HG02610 (cell line): ENCODE measurements around the gene CUBN.
"Not testable (repeated sequence)": the region's sequence is repeated elsewhere in the genome, so short reads cannot be mapped to it uniquely, and the experiment has no call there.

ENCODE experiments used
- ATAC-seq: cut with Tn5 transposase; IDR thresholded peaks from one replicate; pipeline ENCODE4 v1.9.1; 2021; ENCODE audit warnings: mild to moderate bottlenecking, moderate library complexity; ENCODE audit not compliant: unreplicated experiment

The CUBN gene

DNA sequence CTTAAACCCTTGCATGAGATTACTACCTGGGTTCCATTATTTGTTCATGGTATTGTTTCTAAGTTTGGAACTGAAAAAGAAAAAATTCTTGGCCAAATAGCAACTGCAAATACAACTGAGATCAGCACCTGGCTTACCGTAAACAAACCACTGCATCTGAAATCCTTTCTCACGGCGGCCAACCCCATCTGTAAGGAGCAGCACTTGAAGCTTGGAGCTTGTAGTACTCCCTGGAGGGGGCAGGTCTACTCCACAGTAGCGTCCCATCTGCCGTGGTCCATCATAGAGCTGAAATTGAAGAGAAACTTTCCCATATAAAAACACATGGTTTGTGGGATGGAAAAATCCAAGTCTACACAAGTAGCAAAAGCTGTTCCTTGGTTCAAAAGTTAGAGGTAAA is 109.9 kb downstream of the CUBN start:
- ATAC-seq: no peak

DNA sequence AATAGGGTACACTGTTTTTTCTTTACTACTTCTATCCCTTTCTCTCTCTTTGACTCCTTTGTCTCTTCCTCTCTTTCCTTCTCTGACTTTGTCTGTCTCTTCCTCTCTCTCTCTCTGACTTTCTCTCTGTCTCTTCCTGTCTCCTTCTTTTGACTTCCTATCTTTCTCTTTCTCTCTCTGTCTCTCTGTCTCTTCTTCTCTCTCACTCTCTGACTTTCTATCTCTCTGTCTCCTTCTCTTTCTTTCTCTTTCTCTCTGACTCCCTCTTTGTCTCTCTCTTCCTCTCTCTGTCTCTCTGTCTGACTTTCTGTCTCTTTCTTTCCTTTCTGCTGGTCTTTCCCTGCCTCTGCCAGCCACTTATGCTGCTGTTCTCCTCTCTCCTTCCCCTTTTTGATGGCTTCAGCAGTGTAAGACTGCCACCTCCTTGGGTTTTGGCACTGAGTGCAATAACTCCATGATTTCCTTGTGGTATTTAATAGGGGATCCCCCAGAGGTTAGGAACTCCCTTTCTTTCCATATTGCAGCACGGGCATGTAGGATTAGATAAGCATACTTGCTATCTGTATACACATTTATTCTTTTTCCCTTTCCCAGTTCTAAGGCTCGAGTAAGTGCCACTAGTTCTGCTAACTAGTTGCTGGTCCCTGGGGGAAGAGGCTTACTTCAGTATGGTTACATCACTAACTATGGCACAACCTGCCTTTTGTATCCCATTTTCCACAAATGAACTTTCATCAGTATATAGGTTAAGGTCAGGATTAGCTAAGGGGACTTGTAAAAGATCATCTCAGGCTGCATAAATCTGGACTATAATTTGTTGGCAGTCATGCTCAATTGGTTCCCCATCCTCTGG is 116.3 kb downstream of the CUBN start:
- not testable (repeated sequence) for ATAC-seq

DNA sequence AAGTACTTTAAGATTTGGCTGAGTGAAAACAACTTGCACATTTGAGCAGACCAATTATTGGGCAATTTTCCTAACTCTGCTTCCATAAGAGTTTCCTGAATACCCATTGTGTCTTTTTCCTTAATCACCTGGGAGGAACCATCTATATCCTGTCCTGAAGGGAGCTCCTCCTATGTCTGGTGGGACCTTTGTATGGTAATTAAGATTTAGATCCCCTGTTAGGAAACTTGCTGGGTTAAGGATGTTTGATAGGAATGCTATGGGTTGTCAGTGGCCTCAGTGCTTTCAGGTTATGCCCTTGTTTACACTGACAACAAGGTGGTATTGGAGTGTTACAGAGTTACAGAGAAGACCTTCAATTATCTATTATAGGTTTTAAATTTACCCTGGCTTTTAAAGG is 116.9 kb downstream of the CUBN start:
- not testable (repeated sequence) for ATAC-seq

DNA sequence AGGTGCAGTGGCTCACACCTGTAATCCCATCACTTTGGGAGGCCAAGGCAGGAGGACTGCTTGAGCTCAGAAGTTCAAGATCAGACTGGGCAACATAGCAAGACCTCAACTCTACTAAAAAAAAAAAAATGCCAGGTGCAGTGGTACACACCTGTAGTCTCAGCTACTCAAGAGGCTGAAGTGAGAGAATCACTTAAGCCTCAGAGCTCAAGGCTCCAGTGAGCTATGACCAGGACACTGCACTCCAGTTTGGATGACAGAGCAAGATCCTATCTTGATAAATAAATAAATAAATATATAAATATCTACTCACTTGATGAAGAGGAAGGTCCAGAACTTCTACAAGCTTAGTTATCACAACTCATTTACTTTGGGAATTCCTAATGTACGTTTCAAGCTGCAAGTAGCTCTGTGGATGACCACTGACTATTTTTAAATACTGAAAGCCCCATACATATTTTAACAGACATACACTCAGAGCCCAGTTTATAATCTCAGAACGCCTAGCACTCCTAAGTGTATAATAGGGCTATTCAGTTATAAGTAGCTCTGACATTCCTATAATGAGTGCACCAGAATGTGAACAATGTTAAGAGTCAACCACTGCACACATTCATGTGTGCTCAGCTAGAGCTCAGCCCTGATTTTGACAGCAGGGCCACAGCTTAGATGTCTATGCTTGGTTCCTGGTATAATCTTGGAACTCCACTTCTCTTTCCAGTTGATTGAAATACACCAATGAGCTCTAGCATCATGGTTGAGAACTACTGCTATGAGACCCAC is 119.1 kb downstream of the CUBN start:
- ATAC-seq: no peak

DNA sequence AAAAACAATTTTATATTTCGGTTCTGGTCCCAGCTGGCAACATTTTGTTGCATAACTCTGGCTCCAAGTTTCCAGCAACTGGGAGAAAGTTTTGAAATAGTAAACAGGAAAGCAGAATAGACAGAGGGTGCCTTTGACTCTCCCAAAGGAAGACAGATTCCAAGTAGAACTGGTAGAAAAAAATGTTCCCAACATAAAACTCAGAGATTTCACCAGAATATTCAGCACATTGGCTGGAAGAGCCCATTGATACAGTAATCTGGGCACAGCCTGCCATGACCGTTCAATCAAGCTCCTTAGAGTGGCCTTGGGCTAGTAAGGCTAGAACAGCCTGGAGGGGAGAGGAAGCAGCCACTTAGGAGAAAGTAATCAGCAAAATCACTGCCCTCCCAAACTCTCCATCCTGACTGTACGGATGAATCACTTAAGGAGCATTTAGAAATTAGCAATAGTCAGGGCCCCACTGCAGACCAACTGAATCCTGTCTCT is 120.4 kb downstream of the CUBN start:
- no peak for ATAC-seq

DNA sequence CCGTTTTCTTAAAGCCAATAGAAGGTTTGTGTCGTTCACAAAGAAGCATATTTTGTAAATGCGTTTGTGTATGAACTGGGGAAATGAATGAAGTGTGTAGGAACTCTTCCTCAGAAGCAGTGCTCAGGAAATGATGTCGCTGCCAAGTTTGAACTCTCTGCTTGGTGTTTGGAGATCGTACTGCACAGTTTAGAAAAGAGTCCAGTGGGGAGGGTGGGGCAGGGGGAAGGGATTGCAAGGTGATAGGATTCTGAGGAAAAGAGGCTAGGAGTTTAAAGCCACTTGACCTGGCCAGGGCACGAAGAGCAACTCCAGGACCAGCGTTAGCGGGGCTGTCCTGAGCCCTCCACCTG is 122.2 kb downstream of the CUBN start:
- ATAC-seq: no peak

DNA sequence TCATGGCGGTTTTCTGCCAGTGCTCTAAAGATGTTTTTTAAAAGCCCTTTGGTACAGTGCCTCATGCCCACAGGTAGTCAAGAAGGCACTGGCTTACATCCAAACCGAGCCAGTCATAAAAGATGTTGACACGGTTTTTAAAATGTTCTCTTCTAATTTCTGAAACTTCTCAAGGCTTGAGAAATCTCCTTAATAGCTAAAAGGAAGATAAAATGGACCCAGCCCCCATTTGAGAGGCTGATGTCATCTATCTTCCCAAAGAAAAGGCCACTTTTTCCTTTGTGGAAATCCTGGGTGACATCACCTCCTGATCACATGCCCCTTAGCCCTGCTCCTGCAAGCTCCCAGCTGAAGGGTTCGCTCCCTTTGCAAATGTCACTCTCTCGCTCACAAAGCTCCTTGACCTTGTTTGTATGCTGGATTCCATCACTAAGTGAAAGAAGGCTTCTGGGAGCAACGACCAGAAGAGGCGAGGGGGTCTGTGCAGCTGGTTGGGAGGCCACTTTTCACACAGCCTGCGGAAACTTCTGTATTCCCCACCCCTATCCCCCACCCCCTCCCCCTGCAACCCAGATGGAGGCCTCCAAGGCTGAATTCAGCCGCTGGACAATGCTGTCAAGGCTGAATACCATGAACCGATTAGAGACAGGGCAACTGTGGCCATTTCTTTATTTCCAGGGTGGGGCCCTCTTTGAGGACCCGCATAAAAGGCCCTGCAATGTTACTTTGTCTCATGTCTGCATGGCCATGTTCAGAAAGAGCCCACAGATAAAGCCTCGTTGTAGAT is 122.8 kb downstream of the CUBN start:
- no peak for ATAC-seq

DNA sequence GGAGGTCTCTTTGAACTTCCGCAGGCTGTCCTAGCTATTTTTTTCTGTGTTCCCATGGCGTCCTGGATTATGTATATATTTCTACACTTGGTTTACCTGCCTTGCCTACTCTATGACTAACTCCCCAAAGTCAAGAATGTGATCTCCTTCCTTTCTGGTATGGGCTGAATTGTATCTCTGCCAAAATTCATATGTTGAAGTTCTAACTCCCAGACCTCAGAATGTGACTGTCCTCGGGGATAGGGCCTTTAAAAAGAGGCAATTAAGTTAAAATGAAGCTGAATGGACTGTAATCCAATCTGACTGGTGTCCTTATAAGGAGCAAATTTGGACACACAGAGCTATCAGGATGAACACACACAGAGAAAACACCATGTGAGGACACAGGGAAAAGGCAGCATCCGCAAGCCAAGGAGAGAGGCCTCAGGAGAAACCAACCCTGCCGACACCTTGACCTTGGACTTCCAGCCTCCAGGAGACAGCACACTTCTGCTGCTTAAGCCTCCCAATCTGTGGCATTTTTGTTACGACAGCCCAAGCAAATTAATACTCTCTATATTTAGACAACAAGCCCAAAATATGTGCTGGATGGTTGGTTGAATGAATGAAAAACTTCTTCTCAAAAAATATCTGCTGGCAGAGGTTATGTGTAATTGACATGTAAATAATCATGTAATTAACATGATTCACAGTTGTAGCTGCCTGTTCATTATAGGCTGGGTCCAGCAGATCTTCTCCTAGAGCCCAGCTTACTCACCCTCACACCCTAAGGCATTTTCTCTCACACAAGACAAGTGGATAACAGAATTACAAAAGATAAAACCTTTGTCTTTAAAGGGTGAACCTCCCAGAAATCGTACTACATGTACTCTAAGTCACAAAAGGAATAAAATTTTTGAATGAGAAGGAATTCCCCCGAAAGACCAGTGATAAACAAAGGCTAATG is 123.7 kb downstream of the CUBN start:
- ATAC-seq: no peak

DNA sequence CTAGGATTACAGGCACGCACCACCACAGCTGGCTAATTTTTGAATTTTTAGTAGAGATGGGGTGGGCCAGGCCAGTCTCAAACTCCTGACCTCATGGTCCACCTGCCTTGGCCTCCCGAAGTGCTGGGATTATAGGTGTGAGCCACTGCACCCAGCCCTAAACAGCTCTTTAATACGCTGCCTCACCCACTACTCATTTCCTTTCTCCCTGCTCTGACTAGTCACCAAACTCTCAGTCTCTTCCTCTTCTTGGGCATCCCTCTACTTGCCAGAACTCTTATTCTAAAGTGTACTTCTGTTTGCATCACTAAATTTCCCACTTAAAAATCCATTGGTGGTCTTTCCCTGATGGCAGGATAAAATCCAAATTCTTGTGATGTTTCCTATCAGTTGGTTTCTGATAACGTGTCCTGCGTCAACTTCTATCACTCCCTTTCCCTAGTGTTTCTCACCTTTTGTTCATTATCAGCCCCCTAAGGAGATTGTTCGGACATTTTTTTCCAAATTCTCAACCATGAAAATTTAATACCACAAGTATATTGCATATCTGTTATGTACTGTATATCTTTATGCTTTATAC is 124.7 kb downstream of the CUBN start:
- no peak for ATAC-seq

DNA sequence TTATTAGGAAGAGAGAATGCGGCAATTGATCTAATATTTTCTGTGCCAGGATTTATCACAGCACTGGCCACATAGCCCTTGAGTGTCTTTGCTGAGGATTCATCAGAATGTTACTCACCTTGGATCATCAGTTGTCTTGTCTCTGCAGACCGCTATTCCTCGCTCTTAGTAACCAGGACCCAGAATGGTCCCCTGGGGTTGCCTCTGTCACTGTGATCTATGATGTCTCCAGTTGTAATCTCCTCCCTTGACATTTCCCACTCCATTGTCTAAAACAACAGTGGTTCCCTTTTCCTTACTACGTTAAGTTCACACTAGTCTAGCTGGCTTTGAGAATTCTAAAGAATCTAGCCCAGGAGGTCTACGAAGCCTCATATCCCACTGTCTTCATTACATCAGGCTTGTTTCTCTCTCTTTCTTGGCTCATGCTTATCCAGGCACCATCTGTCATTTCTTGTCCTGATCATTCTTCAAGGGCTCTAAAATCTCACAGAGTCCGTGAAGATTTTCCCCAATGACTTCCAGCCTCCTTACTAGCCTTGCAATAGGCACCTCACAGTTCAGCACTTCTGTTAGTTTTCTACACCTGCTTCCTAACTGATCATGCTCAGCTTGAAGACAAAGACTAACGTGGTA is 125.8 kb downstream of the CUBN start:
- no peak for ATAC-seq

DNA sequence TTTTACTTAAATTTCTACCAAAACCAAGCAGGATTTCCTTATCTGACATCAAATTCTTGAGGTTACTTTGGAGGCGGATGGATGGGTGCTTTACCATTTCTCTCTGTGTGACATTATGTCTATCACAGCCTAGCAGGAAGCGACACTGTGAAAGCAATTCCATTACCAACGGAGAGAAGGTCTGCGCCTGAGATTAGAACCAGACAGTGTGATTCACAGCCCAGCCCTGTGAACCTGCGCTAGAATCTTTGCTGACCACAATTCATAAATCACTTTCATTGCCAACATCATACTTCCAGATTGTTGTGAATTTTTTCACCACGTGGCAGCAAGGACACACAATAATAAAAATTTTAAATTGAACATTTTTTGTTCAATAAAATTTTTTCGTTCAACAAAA is 126.5 kb downstream of the CUBN start:
- ATAC-seq: no peak

DNA sequence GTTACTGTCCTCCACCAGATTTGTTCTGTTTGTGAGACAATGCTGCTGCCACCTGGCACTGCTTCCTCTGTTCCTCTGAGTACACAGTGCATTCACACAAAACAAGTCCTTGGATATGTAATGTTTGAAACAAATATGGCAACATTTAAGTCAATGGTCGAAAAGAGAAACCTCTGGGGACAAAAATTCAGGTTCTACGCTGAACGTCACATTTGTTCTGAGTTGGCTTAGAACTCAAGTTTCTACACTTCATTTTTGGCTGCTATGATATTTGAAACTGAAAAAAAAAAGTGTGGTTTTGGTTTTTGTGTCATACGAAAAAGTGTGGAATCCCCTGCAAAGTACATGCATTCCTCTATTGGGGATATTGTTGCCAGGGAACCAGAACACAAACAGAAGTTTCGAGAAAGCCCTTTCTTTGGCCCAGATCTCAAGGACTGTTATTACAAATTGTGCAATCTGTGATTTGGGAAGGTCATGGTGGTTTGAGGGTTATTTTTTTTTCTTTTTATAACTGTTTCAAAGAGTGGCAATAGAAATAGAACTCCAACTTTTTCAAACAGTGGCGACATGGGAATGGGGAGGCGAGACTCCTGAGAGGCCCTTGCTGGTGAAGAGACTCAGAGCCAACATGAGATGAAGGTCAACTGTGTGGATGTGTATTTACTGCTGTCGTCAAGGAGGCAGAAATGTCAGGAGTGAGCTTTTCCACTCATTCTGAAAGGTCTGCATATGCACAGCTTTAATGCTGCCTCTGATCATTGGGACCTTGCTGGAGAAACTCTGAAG is 127.5 kb downstream of the CUBN start:
- peak; percentile 74 for ATAC-seq

DNA sequence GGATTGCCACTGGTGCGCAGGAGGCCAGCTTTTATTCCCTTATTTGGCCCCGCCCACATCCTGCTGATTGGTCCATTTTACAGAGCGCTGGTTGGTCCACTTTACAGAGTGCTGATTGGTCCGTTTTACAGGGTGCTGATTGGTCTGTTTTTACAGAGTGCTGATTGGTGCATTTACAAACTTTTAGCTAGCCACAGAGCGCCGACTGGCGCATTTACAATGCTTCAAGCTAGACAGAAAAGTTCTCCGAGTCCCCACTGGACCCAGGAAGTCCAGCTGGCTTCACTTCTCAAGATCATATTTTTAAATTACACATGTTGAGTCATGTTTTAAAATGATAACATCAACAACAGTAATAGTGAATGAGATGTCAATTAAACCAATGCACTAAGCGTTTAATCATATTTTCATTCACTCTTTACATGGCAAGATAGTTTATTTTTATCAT is 128.3 kb downstream of the CUBN start:
- ATAC-seq: no peak

DNA sequence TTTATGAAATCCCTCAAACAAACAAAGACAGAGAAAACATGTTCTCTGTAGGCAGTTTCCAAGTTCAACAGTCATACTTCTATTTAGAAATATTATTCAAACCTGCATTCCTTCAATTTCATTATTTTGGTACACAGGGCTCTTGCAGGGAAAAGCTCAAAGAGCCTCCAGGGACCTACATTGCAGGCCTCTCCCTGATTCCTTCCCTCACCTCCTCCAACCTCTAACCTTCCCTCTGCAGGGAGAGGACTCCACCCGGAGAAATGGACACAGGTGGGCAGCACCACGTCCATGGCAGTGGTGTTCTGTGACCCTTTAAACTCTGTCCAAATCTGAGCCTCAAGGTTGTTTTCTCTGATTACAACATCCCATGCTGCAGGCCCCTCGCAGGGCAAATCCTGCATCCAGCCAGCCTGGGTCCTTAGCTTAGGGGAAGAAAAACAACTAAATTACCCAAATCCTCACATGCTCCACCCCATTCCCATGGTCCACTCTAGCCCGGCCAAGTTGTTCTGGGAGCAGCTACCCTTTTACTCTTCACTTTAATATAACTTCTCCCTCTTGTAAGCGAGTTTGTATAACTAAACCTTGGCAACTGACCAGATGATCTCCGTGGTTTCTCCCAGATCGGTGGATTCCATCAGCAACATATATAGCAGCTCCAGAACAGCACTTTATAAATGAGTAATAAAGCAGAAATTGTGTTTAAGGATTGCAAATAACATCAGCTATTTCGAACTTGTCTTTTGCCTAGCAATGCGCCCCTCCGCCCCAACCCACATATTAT is 129.8 kb downstream of the CUBN start:
- ATAC-seq: no peak

DNA sequence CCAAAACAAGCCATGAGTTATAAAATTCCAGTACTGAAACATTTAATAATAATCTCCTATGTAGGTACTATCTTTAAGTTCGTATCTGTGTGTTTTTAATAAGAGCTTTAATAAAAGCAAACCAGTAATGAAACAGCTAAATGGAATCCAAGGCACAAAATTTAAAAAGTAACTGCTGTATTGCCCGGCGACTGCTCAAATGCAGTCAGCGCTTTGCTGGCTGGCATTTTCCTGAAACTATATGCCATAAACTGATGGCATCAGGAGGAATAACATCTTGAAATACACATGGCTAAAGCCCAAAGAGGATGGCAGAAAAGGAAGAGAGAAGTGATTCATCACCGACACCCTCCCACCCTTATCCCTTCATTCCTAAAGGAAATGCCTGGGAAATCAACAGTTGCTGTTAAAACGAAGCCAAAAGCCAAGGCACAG is 133.1 kb downstream of the CUBN start:
- no peak for ATAC-seq

DNA sequence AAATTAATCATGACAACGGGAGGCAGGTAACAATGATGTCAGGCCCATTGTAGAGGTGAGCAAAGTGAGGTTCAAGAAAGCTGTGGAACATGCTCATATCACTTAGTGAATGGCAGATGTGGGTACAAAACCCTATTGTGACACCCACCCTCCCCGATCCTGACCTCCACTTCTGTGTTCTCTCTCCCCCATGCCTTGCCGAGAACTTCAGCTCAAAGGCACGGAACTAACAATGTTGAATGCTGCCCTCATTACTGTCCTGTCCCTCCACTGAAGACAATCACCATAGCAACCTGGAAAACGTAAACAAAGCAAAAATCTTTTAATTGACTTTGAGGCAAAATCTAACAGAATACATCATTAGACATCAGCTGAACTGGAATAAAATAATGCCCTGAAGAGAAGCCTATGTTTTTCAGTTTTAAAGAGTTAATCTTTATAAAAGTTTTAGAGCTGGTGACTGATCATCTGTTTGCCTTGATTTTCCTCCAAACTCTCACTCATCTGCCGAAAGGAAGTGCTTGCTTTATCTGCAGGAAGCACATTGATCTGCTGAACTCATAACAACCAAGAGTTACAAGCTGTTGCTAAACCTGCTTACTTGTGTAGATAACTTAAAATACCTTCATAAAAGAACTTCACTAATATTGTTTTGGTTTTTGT is 133.6 kb downstream of the CUBN start:
- no peak for ATAC-seq

DNA sequence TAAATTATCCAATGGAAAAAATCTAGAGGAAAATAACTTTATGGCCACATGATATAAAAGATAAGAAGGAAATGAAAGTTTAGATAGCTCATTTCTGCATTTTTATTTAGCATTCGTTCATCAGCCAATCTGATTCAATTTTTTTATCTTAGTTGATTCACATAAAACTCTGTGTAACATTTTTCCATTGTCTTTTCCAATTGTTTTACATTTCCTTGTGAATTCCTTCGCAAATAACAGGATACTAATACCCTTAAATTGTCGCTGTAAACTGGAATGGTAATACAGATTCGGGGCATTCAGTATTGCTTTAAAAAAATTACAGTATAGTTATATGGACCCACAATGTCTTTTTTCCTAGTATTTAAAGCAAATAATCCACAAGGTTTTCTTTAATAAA is 136.4 kb downstream of the CUBN start:
- ATAC-seq: no peak
